ENCODE results near the gene CMTR2. TPM values are rescaled to one million over a fixed set of nuclear protein-coding genes. Genes with fewer than 3 reads are reported as not detected.
A peak's percentile ranks its signal among the peaks of the same experiment; 100 is the strongest.

Gene CMTR2
- total RNA-seq (40.9 and 43.2 TPM in 2 replicates), polyA plus RNA-seq (9.4 and 11.4 TPM in 2 replicates)

- Histone ChIP-seq H2AFZ (peak within 1 kb of the TSS; percentile 54), H3K27me3 (no peaks in the 10 kb centered on the region)
- TF ChIP-seq EZH2 (IDR thresholded peaks at IDR 0.05; ENCODE audit: borderline replicate concordance) = no peak
- no peak for TF ChIP-seq EZH2phosphoT487 (IDR thresholded peaks at IDR 0.05; ENCODE audit: low read depth, severe bottlenecking, unreplicated experiment)
- TF ChIP-seq CTCF (IDR thresholded peaks at IDR 0.05; ENCODE audit: poor library complexity) = no peak
These were observed at the start of gene CMTR2 for GRCh38 chr16:71288890-71289731. CMTR2 (minus strand) TSS chr16:71289402; CDS start chr16:71285920, 3,482 bp downstream.

GRCh38 chr16:71338632-71339031 lies 49.4 kb upstream of the CMTR2 start:
- no peak overlapping the region for H3K4me2 ChIP-seq
- H3K36me3 ChIP-seq (replicated peaks; ENCODE audit: insufficient read depth, low read depth) = no peaks in the 10 kb centered on the region
- H3K4me1 ChIP-seq (ENCODE audit: insufficient read depth) = no peaks in the 10 kb centered on the region
- no peak overlapping the region for H2AFZ ChIP-seq
- 100% methylated on average over 1 of the region's 1 CpG for WGBS (ENCODE audit: low lambda C conversion rate, missing lambda C conversion rate)
- H3K27me3 ChIP-seq = no peaks in the 10 kb centered on the region
- no peaks in the 10 kb centered on the region for H3K9me2 ChIP-seq (replicated peaks; ENCODE audit: insufficient read depth)
- H3K27ac ChIP-seq = no peak overlapping the region
- no peaks in the 10 kb centered on the region for H3K9me3 ChIP-seq (ENCODE audit: low read depth)
- no peaks in the 10 kb centered on the region for H4K20me1 ChIP-seq (ENCODE audit: insufficient read depth, poor library complexity, severe bottlenecking)
- TF ChIP-seq EZH2phosphoT487 (IDR thresholded peaks at IDR 0.05; ENCODE audit: low read depth, severe bottlenecking, unreplicated experiment) = no peak
- TF ChIP-seq CTCF (IDR thresholded peaks at IDR 0.05; ENCODE audit: poor library complexity) = no peak
- TF ChIP-seq EZH2 (IDR thresholded peaks at IDR 0.05; ENCODE audit: borderline replicate concordance) = no peak
- DNase-seq (ENCODE audit: low spot score) = no peak
- H3K79me2 ChIP-seq = no peaks in the 10 kb centered on the region
- no peak overlapping the region for H3K4me3 ChIP-seq

More at GRCh38 chr16:71288890-71289731, at the start of gene CMTR2:
- under 1% methylated on average over 56 of the region's 60 CpGs for WGBS (ENCODE audit: low lambda C conversion rate, missing lambda C conversion rate)
- peak within 1 kb of the TSS; percentile 41 for H3K4me3 ChIP-seq
- H3K4me2 ChIP-seq = peak within 1 kb of the TSS; percentile 83
- peaks cover 18% of the 10 kb centered on the region for H3K4me1 ChIP-seq (ENCODE audit: insufficient read depth)
- no peaks in the 10 kb centered on the region for H3K9me2 ChIP-seq (replicated peaks; ENCODE audit: insufficient read depth)
- H3K79me2 ChIP-seq = peaks cover 29% of the 10 kb centered on the region
- DNase-seq (ENCODE audit: low spot score) = peak; percentile 99
- peaks cover 3% of the 10 kb centered on the region for H3K36me3 ChIP-seq (replicated peaks; ENCODE audit: insufficient read depth, low read depth)
- peak within 1 kb of the TSS; percentile 93 for H3K27ac ChIP-seq
- no peaks in the 10 kb centered on the region for H3K9me3 ChIP-seq (ENCODE audit: low read depth)
- no peaks in the 10 kb centered on the region for H4K20me1 ChIP-seq (ENCODE audit: insufficient read depth, poor library complexity, severe bottlenecking)

GRCh38 chr16:71338193-71338592 lies 49.0 kb upstream of the CMTR2 start:
- Histone ChIP-seq H3K79me2 (no peaks in the 10 kb centered on the region), H3K27me3 (no peaks in the 10 kb centered on the region), H3K4me3 (no peak overlapping the region), H3K36me3 (replicated peaks; ENCODE audit: insufficient read depth, low read depth) (no peaks in the 10 kb centered on the region), H3K4me1 (ENCODE audit: insufficient read depth) (no peaks in the 10 kb centered on the region), H3K4me2 (no peak overlapping the region), H2AFZ (no peak overlapping the region), H3K9me3 (ENCODE audit: low read depth) (no peaks in the 10 kb centered on the region), H4K20me1 (ENCODE audit: insufficient read depth, poor library complexity, severe bottlenecking) (no peaks in the 10 kb centered on the region), H3K27ac (no peak overlapping the region), H3K9me2 (replicated peaks; ENCODE audit: insufficient read depth) (no peaks in the 10 kb centered on the region)
- DNase-seq (ENCODE audit: low spot score) = no peak
- 72% methylated on average over 2 of the region's 2 CpGs for WGBS (ENCODE audit: low lambda C conversion rate, missing lambda C conversion rate)
- no peak for TF ChIP-seq EZH2phosphoT487 (IDR thresholded peaks at IDR 0.05; ENCODE audit: low read depth, severe bottlenecking, unreplicated experiment)
- TF ChIP-seq CTCF (IDR thresholded peaks at IDR 0.05; ENCODE audit: poor library complexity) = no peak

All from hepatocyte (in vitro differentiated cells).